Prostate gland (tissue), 2 donors: ENCODE results near the gene SLC9A7.

Experiments used
- CTCF ChIP-seq, 4 experiments: fragments of 200-600 bp in 2 of 4; fragments of 450-650 bp in 2 of 4; sonication (generic) in 2 of 4; IDR thresholded peaks; 1 replicate in 3 of 4; 2 replicates in 1 of 4; pipeline ENCODE4 v1.5.1; 2016 to 2019; ENCODE audit warnings: antibody characterized with exemption in 4 of 4, mild to moderate bottlenecking in 2 of 4, moderate library complexity in 2 of 4
- POLR2AphosphoS5 ChIP-seq: sonication (generic); formaldehyde crosslinking; IDR thresholded peaks from one replicate; pipeline ENCODE4 v1.6.1; 2017; ENCODE audit warnings: antibody characterized with exemption

DNA sequence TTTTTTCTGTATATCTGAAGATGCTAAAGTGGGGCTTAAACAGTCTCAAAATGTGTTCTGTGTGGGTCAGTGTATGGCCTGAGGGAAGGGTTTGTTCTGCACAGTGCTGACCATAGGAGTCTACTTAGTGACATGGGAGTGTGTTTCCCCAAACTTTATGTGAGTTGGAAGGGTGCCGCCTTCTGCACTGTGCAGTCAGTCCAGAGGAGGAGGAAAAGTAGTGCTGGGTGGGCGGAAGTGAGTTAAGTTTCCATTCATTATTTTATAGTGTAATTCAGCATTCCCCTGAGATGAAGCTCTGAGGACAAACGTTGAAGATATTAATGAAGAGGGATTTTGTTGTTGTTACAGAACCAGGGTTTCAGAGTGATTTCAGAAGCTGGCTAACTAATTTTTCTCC, 182.5 kb downstream of the SLC9A7 start:
- TF ChIP-seq CTCF (IDR thresholded peaks at IDR 0.05) = no peak
- TF ChIP-seq POLR2AphosphoS5 = no peak
